Uterus (tissue), 4 donors: Measurements from ENCODE around the gene ANKRA2. TPM values are rescaled to one million over a fixed set of nuclear protein-coding genes. Genes with fewer than 3 reads are reported as not detected.

ENCODE experiments used
- DNase-seq, 2 donors: peaks; one replicate each; pipeline ENCODE4 v3.0.0-alpha.2; 2019 to 2020
- H3K27ac ChIP-seq, 2 donors: fragments of 200-600 bp; sonication (generic); 1 replicate in 1 of 2; 2 replicates in 1 of 2; pipeline ENCODE4 v1.5.1; 2016 to 2018
- H3K27me3 ChIP-seq, 2 donors: fragments of 200-600 bp; sonication (generic); one replicate each; pipeline ENCODE4 v1.5.1; 2018 to 2019; ENCODE audit warnings: control low read depth in 1 of 2
- H3K36me3 ChIP-seq, 2 donors: fragments of 200-600 bp; sonication (generic); one replicate each; pipeline ENCODE4 v1.5.1; 2019; ENCODE audit warnings: control low read depth in 1 of 2
- H3K4me1 ChIP-seq, 2 donors: fragments of 200-600 bp; sonication (generic); one replicate each; pipeline ENCODE4 v1.5.1; 2018 to 2019; ENCODE audit warnings: control low read depth in 1 of 2
- H3K4me3 ChIP-seq, 2 donors: fragments of 200-600 bp; sonication (generic); 1 replicate in 1 of 2; 2 replicates in 1 of 2; pipeline ENCODE4 v1.5.1; 2018 to 2019; ENCODE audit warnings: mild to moderate bottlenecking in 1 of 2
- H3K9me3 ChIP-seq, 2 donors: fragments of 200-600 bp; sonication (generic); one replicate each; pipeline ENCODE4 v1.5.1; 2019; ENCODE audit warnings: control low read depth in 1 of 2
- CTCF ChIP-seq, 4 experiments: fragments of 200-600 bp in 2 of 4; fragments of 450-650 bp in 2 of 4; sonication (generic) in 2 of 4; IDR thresholded peaks; one replicate each; pipeline ENCODE4 v1.5.1; 2016 to 2019; ENCODE audit warnings: antibody characterized with exemption in 4 of 4, mild to moderate bottlenecking in 2 of 4, moderate library complexity in 1 of 4
- POLR2A ChIP-seq, 2 donors: fragments of 450-650 bp; IDR thresholded peaks; one replicate each; pipeline ENCODE4 v1.6.1; 2016; ENCODE audit warnings: antibody characterized with exemption in 2 of 2, mild to moderate bottlenecking in 1 of 2, moderate library complexity in 1 of 2
- intact Hi-C: fragments of 100-400 bp; cut with DNase I; formaldehyde crosslinking; loops from one replicate; pipeline ENCODE4 v1.15.1; 2023; ENCODE audit warnings: low total_unique reads
- total RNA-seq, 4 donors: library from RNA; depleted of rRNA in 3 of 4; stranded (reverse); fragments of >200 nt in 3 of 4; gene quantifications; one replicate each; pipeline versions ENCODE4 v1.1.0 to v1.2.4, GENCODE V29; 2014 to 2023
- donor health status: DM: yes; HTN: yes; CAD: no.

Gene ANKRA2
- total RNA-seq, 4 donors from 2014 or later: 29.4 to 99.9 (median 45.8) TPM

GRCh38 chr5:73507062-73507461 lies 58.4 kb downstream of the ANKRA2 start:
- intact Hi-C loops: no loop called here
- Histone ChIP-seq H3K4me1 (no peaks in the 10 kb centered on the region), H3K27me3 (no peaks in the 10 kb centered on the region), H3K36me3 (no peaks in the 10 kb centered on the region), H3K27ac (no peak overlapping the region), H3K4me3 (no peak overlapping the region), H3K9me3 (no peaks in the 10 kb centered on the region)
- no peak for DNase-seq
- TF ChIP-seq POLR2A (IDR thresholded peaks at IDR 0.05) (no peak), CTCF (IDR thresholded peaks at IDR 0.05) (no peak)

- DNase-seq: no peak
- Histone ChIP-seq H3K4me3 (no peak overlapping the region), H3K36me3 (no peaks in the 10 kb centered on the region), H3K27ac (no peak overlapping the region), H3K4me1 (no peaks in the 10 kb centered on the region), H3K9me3 (no peaks in the 10 kb centered on the region), H3K27me3 (no peaks in the 10 kb centered on the region)
- TF ChIP-seq CTCF (IDR thresholded peaks at IDR 0.05): no peak
- TF ChIP-seq POLR2A (IDR thresholded peaks at IDR 0.05): no peak
- intact Hi-C loops: no loop called here
These were observed 58.9 kb downstream of the ANKRA2 start for GRCh38 chr5:73506459-73506955.

Other genes with a start within 250 kb of the ANKRA2 start
- 1 to 10 TPM in 1 of 4 donors, under 1 TPM in 1, not detected in 2; 0.28 to 1.3 TPM for gene FOXD1, start 116.9 kb downstream of the ANKRA2 start, total RNA-seq
- 100 to 1,000 TPM; 247 to 690 (median 555) TPM for gene BTF3, start 67.2 kb downstream of the ANKRA2 start, total RNA-seq
- gene UTP15, start 104 bp upstream of the ANKRA2 start, total RNA-seq: 10 to 100 TPM in 2 of 4 donors, 1 to 10 TPM in 2; 6.9 to 54.5 (median 13.7) TPM
- gene ARHGEF28, start 60.6 kb upstream of the ANKRA2 start, total RNA-seq: 10 to 100 TPM; 11.9 to 23.2 (median 19.3) TPM